ENCODE results near the gene EP300. TPM values are rescaled to one million over a fixed set of nuclear protein-coding genes. Genes with fewer than 3 reads are reported as not detected.

EP300 gene
- total RNA-seq, 1 donor from 2014 or later = 53.1 TPM

DNA sequence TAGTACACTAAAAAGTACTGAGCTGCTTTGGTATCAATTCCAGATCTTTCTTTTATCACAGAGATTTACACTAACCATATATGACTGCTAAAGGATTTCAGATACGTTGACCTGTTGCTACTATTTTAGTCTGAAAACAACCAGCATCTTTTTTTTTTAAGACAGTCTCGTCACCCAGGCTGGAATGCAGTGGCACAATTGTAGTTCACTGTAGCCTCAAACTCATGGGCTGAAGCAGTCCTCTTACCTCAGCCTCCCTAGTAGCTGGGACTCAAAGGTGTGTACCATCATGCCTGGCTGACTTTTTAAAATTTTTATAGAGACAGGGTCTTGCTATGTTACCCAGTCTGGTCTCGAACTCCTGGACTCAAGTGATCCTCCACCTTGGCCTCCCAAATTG is 88.5 kb downstream of the EP300 start:
- Mint-ChIP-seq H3K27ac (ENCODE audit: unreplicated experiment) (peak overlapping the region; percentile 83), H3K27me3 (ENCODE audit: low read depth) (no peaks in the 10 kb centered on the region), H3K4me1 (ENCODE audit: low read depth) (peaks cover 33% of the 10 kb centered on the region), H3K4me3 (ENCODE audit: unreplicated experiment) (no peak overlapping the region), H3K9me3 (ENCODE audit: low read depth) (no peaks in the 10 kb centered on the region), H3K36me3 (ENCODE audit: low read depth) (peaks cover 25% of the 10 kb centered on the region)
- TF ChIP-seq, protein P1, sequence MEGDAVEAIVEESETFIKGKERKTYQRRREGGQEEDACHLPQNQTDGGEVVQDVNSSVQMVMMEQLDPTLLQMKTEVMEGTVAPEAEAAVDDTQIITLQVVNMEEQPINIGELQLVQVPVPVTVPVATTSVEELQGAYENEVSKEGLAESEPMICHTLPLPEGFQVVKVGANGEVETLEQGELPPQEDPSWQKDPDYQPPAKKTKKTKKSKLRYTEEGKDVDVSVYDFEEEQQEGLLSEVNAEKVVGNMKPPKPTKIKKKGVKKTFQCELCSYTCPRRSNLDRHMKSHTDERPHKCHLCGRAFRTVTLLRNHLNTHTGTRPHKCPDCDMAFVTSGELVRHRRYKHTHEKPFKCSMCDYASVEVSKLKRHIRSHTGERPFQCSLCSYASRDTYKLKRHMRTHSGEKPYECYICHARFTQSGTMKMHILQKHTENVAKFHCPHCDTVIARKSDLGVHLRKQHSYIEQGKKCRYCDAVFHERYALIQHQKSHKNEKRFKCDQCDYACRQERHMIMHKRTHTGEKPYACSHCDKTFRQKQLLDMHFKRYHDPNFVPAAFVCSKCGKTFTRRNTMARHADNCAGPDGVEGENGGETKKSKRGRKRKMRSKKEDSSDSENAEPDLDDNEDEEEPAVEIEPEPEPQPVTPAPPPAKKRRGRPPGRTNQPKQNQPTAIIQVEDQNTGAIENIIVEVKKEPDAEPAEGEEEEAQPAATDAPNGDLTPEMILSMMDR (IDR thresholded peaks at IDR 0.05) = no peak
- no peak for DNase-seq (ENCODE audit: low spot score)

DNA sequence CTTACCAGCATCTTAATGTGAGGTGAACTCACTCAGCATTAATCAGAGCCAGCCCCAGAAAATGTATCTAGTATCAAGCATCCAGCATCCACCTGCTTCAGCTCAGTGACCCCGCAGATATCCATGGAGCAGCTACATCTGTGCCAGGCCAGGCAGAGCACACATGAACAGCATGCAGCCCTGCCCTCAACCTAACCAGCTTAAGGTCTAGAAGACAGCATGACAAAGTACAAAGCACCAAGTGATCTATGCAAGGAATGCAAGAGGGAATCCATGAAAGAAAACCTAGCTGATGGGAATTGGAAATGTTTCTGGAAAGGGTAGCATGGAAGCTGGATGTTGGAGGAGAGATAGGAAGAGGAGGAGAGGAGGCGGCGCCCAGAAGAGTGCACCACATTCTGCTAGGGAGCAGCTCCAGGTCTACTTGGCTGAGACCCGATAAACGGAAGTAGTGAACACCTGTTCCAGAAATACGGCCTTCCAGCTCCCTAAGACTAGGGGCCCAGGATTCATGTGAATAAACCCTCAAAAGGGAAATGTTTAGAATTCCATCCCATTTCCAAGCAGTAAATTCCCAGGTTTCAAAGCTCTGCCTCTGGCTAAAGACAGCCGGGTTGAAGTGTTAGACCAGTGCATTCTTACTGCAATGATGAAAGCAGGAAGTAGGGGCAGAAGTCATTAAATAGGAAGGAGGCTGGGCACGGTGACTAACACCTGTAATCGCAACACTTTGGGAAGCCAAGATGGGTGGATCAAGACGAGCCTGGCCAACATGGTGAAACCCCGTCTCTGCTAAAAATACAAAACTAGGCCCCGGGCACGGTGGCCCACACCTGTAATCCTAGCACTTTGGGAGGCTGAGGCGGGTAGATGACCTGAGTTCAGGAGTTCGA is 89.2 kb downstream of the EP300 start:
- Mint-ChIP-seq H3K27me3 (ENCODE audit: low read depth) (no peaks in the 10 kb centered on the region), H3K36me3 (ENCODE audit: low read depth) (peaks cover 19% of the 10 kb centered on the region), H3K9me3 (ENCODE audit: low read depth) (no peaks in the 10 kb centered on the region), H3K27ac (ENCODE audit: unreplicated experiment) (peak overlapping the region; percentile 83), H3K4me1 (ENCODE audit: low read depth) (peaks cover 30% of the 10 kb centered on the region), H3K4me3 (ENCODE audit: unreplicated experiment) (no peak overlapping the region)
- no peak for DNase-seq (ENCODE audit: low spot score)
- TF ChIP-seq, protein P1 (IDR thresholded peaks at IDR 0.05) = no peak

DNA sequence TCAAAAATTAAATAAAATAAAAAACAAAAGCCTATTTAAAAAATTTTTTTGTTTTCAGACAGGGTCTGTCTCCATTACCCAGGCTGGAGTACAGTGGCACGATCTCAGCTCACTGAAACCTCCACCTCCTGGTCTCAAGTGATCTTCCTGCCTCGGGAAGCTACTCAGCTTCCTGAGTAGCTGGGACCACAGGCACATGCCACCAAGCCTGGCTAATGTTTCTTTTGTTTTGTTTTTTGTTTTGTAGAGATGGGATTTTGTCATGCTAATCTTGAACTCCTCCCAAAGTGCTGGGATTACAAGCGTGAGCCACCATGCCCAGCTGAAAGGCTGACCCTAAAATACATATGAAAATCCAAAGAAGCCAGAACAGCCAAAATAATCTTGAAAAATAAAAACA is 92.3 kb downstream of the EP300 start:
- Mint-ChIP-seq H3K27ac (ENCODE audit: unreplicated experiment) (no peak overlapping the region), H3K9me3 (ENCODE audit: low read depth) (no peaks in the 10 kb centered on the region), H3K4me3 (ENCODE audit: unreplicated experiment) (no peak overlapping the region), H3K27me3 (ENCODE audit: low read depth) (no peaks in the 10 kb centered on the region), H3K36me3 (ENCODE audit: low read depth) (peaks cover 1% of the 10 kb centered on the region), H3K4me1 (ENCODE audit: low read depth) (peaks cover 25% of the 10 kb centered on the region)
- no peak for DNase-seq (ENCODE audit: low spot score)
- TF ChIP-seq, protein P1 (IDR thresholded peaks at IDR 0.05) = no peak

DNA sequence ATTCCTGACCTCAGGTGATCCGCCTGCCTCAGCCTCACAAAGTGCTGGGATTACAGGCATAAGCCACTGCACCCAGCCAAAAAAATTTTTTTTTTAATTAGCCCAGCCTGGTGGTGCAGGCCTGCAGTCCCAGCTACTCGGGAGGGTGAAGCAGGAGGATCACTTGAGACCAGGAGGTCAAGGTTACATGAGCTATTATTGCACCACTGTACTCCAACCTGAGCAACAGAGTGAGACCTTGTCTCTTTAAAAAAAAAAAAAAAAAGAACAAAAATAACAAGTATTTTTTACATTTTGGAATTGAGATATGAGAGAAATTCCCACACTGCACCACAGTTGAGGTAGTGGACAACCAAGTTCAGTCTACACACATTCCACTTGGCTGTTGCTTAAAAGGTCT is 99.1 kb downstream of the EP300 start:
- no peak overlapping the region for H3K27ac Mint-ChIP-seq (ENCODE audit: unreplicated experiment)
- H3K4me3 Mint-ChIP-seq (ENCODE audit: unreplicated experiment) = no peak overlapping the region
- TF ChIP-seq, protein P1 (IDR thresholded peaks at IDR 0.05) = no peak
- H3K9me3 Mint-ChIP-seq (ENCODE audit: low read depth) = no peaks in the 10 kb centered on the region
- peak; percentile 5 for DNase-seq (ENCODE audit: low spot score)
- no peaks in the 10 kb centered on the region for H3K4me1 Mint-ChIP-seq (ENCODE audit: low read depth)
- no peaks in the 10 kb centered on the region for H3K27me3 Mint-ChIP-seq (ENCODE audit: low read depth)
- no peaks in the 10 kb centered on the region for H3K36me3 Mint-ChIP-seq (ENCODE audit: low read depth)

DNA sequence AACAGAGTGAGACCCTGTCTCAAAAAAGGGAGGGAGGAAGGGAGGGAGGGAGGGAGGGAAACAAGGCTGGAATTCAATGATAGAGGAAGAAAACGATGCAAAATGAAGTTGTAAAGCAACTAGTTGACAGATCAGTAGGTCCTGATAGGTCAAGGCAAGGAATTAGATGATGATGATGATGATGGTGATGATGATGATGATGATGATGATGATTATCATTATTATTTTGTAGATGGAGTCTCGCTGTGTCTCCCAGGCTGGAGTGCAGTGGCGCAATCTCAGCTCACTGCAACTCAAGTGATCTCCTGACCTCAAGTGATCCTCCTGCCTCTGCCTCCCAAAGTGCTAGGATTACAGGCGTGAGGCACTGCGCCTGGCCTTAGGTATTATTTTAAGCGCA is 101.4 kb downstream of the EP300 start:
- Mint-ChIP-seq H3K27ac (ENCODE audit: unreplicated experiment) (no peak overlapping the region), H3K4me1 (ENCODE audit: low read depth) (peaks cover 14% of the 10 kb centered on the region), H3K4me3 (ENCODE audit: unreplicated experiment) (no peak overlapping the region), H3K36me3 (ENCODE audit: low read depth) (no peaks in the 10 kb centered on the region), H3K9me3 (ENCODE audit: low read depth) (no peaks in the 10 kb centered on the region), H3K27me3 (ENCODE audit: low read depth) (no peaks in the 10 kb centered on the region)
- DNase-seq (ENCODE audit: low spot score) = peak; percentile 5
- TF ChIP-seq, protein P1 (IDR thresholded peaks at IDR 0.05) = no peak
